GM23338 (cell line): Measurements from ENCODE around the gene SASH1.

ENCODE experiments used
- CREB1 ChIP-seq: fragments of 250-450 bp; sonication (Bioruptor Pico); IDR thresholded peaks from 2 replicates; pipeline ENCODE4 v1.5.0; 2020; ENCODE audit warnings: low read depth, mild to moderate bottlenecking, moderate library complexity
- EZH2 ChIP-seq: fragments of 200-600 bp; sonication (generic); IDR thresholded peaks from one replicate; pipeline ENCODE4 v1.8.0; 2017; ENCODE audit warnings: antibody characterized with exemption, mild to moderate bottlenecking, low read depth; ENCODE audit not compliant: unreplicated experiment
- EZH2phosphoT487 ChIP-seq: fragments of 200-600 bp; sonication (generic); IDR thresholded peaks from one replicate; pipeline ENCODE4 v1.8.1; 2018; ENCODE audit warnings: antibody characterized with exemption; ENCODE audit not compliant: unreplicated experiment
- NANOG ChIP-seq: IDR thresholded peaks from 2 replicates; pipeline ENCODE4 v1.6.1; 2016; ENCODE audit warnings: antibody characterized with exemption, borderline replicate concordance
- POLR2AphosphoS5 ChIP-seq: IDR thresholded peaks from 2 replicates; pipeline ENCODE4 v1.6.1; 2016; ENCODE audit warnings: antibody characterized with exemption, low read depth
- STAT1 ChIP-seq: IDR thresholded peaks from one replicate; pipeline ENCODE4 v1.6.1; 2016; ENCODE audit warnings: antibody characterized with exemption; ENCODE audit not compliant: unreplicated experiment
- ZNF114 ChIP-seq: fragments of 250-450 bp; sonication (Bioruptor Pico); IDR thresholded peaks from 2 replicates; pipeline ENCODE4 v1.5.0; 2020; ENCODE audit warnings: mild to moderate bottlenecking, moderate library complexity
- ZNF331 ChIP-seq: fragments of 250-450 bp; sonication (Bioruptor Pico); IDR thresholded peaks from 2 replicates; pipeline ENCODE4 v1.5.0; 2020; ENCODE audit warnings: low read depth, mild to moderate bottlenecking, moderate library complexity
- TF ChIP-seq, protein P1 (sequence below), 2 experiments: fragments of 200-600 bp in 1 of 2; sonication (generic) in 1 of 2; conservative IDR thresholded peaks; 2 replicates each; pipeline versions ENCODE4 v1.5.1 to v1.6.1; 2016 to 2017; ENCODE audit warnings: antibody characterized with exemption in 2 of 2, low read depth in 2 of 2, mild to moderate bottlenecking in 2 of 2, moderate library complexity in 1 of 2
- TF ChIP-seq, protein P2 (sequence below): fragments of 250-450 bp; sonication (Bioruptor Pico); IDR thresholded peaks from 2 replicates; pipeline ENCODE4 v1.5.0; 2020; ENCODE audit warnings: mild to moderate bottlenecking, moderate library complexity
- TF ChIP-seq, protein P3 (sequence below): IDR thresholded peaks from one replicate; pipeline ENCODE4 v1.6.1; 2018; ENCODE audit warnings: antibody characterized with exemption; ENCODE audit not compliant: unreplicated experiment
- TF ChIP-seq, protein P4 (sequence below): IDR thresholded peaks from 2 replicates; pipeline ENCODE4 v1.6.1; 2016; ENCODE audit warnings: antibody characterized with exemption

DNA sequence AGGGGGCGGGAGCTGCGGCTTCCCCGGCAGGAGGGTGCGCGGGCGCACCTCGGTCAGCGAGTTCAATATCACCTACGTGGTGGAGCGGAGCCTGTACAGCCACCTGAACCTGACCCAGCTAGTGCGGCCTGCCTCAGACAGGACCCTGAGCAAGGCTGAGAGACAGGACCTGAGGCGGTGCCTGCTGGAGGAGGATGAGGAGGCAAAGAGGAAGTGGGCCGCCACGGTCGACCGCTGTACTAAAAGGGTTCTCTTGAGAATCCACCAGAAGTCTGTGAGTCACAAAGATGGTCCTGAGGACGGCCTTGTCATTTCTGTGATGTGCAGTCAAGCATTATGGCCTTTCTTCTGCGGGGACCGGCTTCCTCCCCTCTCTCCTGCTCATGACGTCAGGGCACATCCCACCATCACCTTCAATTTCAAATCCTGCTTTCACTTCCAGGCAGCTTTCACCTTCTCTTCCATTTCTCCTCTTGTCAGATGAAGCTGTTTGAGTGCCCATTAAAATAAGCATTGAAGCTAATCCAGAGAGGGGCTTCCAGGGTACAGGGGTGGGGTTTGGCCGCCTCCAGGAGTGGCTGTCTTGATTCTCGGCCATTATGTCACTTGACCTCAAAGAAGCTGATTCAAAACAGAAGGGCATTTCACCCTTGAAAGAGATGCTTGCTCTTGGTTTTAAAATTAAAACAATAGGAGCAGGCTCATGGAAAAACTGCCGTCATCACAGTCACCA is 177.6 kb downstream of the SASH1 start:
- TF ChIP-seq, protein P1, sequence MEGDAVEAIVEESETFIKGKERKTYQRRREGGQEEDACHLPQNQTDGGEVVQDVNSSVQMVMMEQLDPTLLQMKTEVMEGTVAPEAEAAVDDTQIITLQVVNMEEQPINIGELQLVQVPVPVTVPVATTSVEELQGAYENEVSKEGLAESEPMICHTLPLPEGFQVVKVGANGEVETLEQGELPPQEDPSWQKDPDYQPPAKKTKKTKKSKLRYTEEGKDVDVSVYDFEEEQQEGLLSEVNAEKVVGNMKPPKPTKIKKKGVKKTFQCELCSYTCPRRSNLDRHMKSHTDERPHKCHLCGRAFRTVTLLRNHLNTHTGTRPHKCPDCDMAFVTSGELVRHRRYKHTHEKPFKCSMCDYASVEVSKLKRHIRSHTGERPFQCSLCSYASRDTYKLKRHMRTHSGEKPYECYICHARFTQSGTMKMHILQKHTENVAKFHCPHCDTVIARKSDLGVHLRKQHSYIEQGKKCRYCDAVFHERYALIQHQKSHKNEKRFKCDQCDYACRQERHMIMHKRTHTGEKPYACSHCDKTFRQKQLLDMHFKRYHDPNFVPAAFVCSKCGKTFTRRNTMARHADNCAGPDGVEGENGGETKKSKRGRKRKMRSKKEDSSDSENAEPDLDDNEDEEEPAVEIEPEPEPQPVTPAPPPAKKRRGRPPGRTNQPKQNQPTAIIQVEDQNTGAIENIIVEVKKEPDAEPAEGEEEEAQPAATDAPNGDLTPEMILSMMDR (conservative IDR thresholded peaks at IDR 0.05; ENCODE audit: low read depth in 2 of 2): no peak
- TF ChIP-seq CREB1 (CRISPR knock-in tag) (no peak), EZH2 (no peak), POLR2AphosphoS5 (no peak), EZH2phosphoT487 (no peak), ZNF114 (CRISPR knock-in tag) (no peak), NANOG (no peak), STAT1 (no peak), ZNF331 (CRISPR knock-in tag) (no peak)
- TF ChIP-seq, protein P2, sequence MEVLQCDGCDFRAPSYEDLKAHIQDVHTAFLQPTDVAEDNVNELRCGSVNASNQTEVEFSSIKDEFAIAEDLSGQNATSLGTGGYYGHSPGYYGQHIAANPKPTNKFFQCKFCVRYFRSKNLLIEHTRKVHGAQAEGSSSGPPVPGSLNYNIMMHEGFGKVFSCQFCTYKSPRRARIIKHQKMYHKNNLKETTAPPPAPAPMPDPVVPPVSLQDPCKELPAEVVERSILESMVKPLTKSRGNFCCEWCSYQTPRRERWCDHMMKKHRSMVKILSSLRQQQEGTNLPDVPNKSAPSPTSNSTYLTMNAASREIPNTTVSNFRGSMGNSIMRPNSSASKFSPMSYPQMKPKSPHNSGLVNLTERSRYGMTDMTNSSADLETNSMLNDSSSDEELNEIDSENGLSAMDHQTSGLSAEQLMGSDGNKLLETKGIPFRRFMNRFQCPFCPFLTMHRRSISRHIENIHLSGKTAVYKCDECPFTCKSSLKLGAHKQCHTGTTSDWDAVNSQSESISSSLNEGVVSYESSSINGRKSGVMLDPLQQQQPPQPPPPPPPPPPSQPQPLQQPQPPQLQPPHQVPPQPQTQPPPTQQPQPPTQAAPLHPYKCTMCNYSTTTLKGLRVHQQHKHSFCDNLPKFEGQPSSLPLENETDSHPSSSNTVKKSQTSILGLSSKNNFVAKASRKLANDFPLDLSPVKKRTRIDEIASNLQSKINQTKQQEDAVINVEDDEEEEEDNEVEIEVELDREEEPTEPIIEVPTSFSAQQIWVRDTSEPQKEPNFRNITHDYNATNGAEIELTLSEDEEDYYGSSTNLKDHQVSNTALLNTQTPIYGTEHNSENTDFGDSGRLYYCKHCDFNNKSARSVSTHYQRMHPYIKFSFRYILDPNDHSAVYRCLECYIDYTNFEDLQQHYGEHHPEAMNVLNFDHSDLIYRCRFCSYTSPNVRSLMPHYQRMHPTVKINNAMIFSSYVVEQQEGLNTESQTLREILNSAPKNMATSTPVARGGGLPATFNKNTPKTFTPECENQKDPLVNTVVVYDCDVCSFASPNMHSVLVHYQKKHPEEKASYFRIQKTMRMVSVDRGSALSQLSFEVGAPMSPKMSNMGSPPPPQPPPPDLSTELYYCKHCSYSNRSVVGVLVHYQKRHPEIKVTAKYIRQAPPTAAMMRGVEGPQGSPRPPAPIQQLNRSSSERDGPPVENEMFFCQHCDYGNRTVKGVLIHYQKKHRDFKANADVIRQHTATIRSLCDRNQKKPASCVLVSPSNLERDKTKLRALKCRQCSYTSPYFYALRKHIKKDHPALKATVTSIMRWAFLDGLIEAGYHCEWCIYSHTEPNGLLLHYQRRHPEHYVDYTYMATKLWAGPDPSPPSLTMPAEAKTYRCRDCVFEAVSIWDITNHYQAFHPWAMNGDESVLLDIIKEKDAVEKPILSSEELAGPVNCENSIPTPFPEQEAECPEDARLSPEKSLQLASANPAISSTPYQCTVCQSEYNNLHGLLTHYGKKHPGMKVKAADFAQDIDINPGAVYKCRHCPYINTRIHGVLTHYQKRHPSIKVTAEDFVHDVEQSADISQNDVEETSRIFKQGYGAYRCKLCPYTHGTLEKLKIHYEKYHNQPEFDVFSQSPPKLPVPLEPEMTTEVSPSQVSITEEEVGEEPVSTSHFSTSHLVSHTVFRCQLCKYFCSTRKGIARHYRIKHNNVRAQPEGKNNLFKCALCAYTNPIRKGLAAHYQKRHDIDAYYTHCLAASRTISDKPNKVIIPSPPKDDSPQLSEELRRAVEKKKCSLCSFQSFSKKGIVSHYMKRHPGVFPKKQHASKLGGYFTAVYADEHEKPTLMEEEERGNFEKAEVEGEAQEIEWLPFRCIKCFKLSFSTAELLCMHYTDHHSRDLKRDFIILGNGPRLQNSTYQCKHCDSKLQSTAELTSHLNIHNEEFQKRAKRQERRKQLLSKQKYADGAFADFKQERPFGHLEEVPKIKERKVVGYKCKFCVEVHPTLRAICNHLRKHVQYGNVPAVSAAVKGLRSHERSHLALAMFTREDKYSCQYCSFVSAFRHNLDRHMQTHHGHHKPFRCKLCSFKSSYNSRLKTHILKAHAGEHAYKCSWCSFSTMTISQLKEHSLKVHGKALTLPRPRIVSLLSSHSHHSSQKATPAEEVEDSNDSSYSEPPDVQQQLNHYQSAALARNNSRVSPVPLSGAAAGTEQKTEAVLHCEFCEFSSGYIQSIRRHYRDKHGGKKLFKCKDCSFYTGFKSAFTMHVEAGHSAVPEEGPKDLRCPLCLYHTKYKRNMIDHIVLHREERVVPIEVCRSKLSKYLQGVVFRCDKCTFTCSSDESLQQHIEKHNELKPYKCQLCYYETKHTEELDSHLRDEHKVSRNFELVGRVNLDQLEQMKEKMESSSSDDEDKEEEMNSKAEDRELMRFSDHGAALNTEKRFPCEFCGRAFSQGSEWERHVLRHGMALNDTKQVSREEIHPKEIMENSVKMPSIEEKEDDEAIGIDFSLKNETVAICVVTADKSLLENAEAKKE (CRISPR knock-in tag): no peak
- TF ChIP-seq, protein P3, sequence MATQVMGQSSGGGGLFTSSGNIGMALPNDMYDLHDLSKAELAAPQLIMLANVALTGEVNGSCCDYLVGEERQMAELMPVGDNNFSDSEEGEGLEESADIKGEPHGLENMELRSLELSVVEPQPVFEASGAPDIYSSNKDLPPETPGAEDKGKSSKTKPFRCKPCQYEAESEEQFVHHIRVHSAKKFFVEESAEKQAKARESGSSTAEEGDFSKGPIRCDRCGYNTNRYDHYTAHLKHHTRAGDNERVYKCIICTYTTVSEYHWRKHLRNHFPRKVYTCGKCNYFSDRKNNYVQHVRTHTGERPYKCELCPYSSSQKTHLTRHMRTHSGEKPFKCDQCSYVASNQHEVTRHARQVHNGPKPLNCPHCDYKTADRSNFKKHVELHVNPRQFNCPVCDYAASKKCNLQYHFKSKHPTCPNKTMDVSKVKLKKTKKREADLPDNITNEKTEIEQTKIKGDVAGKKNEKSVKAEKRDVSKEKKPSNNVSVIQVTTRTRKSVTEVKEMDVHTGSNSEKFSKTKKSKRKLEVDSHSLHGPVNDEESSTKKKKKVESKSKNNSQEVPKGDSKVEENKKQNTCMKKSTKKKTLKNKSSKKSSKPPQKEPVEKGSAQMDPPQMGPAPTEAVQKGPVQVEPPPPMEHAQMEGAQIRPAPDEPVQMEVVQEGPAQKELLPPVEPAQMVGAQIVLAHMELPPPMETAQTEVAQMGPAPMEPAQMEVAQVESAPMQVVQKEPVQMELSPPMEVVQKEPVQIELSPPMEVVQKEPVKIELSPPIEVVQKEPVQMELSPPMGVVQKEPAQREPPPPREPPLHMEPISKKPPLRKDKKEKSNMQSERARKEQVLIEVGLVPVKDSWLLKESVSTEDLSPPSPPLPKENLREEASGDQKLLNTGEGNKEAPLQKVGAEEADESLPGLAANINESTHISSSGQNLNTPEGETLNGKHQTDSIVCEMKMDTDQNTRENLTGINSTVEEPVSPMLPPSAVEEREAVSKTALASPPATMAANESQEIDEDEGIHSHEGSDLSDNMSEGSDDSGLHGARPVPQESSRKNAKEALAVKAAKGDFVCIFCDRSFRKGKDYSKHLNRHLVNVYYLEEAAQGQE: no peak
- TF ChIP-seq, protein P4, sequence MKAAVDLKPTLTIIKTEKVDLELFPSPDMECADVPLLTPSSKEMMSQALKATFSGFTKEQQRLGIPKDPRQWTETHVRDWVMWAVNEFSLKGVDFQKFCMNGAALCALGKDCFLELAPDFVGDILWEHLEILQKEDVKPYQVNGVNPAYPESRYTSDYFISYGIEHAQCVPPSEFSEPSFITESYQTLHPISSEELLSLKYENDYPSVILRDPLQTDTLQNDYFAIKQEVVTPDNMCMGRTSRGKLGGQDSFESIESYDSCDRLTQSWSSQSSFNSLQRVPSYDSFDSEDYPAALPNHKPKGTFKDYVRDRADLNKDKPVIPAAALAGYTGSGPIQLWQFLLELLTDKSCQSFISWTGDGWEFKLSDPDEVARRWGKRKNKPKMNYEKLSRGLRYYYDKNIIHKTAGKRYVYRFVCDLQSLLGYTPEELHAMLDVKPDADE: no peak
